K562 treated with DMSO at 1 percent for 24 hours (cell line): ENCODE measurements around the gene FEZF1. TPM values are rescaled to one million over a fixed set of nuclear protein-coding genes. Genes with fewer than 3 reads are reported as not detected.

Experiments
- total RNA-seq: library from RNA; unstranded; fragments of 300-600 nt; gene quantifications from 2 replicates; pipeline ENCODE4 v1.2.3, GENCODE V29; 2022; ENCODE audit warnings: low read depth; ENCODE audit not compliant: insufficient read depth

FEZF1 gene
- not detected in 2 replicates for total RNA-seq

DNA sequence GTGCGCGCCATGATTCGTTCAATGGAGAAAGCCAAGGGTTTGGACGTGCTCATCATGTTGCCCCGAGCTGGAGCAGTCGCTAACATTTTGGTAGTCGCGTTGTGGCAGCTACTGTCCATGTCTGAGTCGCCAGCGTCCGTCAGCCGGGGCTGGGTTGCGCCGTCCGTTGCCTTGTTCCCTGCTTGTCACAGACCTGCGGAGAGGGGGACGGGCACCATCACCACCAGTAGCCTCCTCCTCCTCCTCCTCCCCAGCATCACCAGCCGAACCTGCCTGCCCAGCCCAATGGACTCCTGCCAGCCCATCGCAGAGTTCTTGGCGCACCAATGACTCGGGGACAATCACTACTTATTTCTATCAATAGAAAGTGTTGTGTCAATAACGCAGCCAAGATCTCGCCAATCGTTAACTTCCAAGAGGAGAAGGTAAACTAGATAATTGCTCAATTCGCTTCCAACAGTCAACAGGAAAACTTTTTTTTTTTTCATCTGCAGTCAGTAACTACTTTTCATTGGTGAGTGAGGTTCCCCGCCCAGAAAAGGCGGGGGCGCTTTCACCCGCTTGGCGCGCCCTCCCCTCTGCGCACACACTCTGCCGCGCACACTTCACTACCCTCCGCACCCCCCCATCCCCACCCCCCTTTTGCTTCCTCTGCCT, at the start of gene FEZF1:
Gene FEZF1, minus strand, starts transcription at position 432 of the 657 bp plus-strand sequence. Its CDS starts 313 bp downstream, at position 119.

Other genes with a start within 250 kb of the FEZF1 start
- gene AASS, start 160.5 kb downstream of the FEZF1 start, total RNA-seq: not detected in 2 replicates